ENCODE data around the gene SACM1L. TPM values are rescaled to one million over a fixed set of nuclear protein-coding genes. Genes with fewer than 3 reads are reported as not detected.

The SACM1L gene
- total and polyA plus RNA-seq, 2 of the 13 experiments (the other 11 are each of a cell fraction or from before 2014, with no cell fraction given): 15.1 to 27.8 TPM

DNA sequence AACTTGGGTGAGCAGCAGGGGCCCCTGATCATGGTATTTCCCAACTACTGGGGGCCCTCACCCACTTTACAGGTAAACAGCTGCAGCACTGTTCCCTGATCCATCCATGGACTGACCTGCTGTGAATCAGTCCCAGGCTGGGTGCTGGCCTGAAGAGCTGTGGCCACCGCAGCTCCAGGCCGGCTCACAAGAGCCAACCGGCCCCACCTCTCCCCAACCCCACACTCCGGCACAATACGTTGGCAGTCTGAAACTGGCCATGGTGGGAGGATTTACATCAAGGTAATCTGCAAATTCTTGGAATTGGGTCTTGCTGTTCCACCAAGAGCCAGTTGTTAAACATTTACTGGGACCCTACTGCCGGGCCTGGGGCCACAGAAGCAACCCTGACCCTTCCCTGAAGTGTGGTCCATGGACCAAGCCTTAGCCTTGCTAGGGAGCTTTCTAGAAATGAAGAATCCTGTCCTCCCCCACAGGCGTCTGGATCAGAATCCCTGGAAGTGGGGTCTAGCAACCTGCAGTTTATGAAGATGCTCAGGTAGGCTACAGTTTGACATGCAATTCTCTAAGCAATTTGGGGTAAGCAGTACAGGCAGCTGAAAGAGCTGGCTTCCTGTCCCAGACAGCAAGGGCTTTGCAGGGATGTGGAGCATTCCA is 103.4 kb downstream of the SACM1L start (continued):
- TF ChIP-seq, protein P1, sequence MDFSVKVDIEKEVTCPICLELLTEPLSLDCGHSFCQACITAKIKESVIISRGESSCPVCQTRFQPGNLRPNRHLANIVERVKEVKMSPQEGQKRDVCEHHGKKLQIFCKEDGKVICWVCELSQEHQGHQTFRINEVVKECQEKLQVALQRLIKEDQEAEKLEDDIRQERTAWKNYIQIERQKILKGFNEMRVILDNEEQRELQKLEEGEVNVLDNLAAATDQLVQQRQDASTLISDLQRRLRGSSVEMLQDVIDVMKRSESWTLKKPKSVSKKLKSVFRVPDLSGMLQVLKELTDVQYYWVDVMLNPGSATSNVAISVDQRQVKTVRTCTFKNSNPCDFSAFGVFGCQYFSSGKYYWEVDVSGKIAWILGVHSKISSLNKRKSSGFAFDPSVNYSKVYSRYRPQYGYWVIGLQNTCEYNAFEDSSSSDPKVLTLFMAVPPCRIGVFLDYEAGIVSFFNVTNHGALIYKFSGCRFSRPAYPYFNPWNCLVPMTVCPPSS (IDR thresholded peaks at IDR 0.05): no peak
- TF ChIP-seq RNF2 (conservative IDR thresholded peaks at IDR 0.05; ENCODE audit: low read depth) (no peak), ZNF644 (CRISPR knock-in tag; IDR thresholded peaks at IDR 0.05; ENCODE audit: low read depth) (no peak), DDIT3 (CRISPR knock-in tag; IDR thresholded peaks at IDR 0.05) (no peak), SPEN (CRISPR knock-in tag; IDR thresholded peaks at IDR 0.05; ENCODE audit: low read depth) (no peak), BHLHE40 (IDR thresholded peaks at IDR 0.05; ENCODE audit: low read length) (no peak)
- TF ChIP-seq, protein P2, sequence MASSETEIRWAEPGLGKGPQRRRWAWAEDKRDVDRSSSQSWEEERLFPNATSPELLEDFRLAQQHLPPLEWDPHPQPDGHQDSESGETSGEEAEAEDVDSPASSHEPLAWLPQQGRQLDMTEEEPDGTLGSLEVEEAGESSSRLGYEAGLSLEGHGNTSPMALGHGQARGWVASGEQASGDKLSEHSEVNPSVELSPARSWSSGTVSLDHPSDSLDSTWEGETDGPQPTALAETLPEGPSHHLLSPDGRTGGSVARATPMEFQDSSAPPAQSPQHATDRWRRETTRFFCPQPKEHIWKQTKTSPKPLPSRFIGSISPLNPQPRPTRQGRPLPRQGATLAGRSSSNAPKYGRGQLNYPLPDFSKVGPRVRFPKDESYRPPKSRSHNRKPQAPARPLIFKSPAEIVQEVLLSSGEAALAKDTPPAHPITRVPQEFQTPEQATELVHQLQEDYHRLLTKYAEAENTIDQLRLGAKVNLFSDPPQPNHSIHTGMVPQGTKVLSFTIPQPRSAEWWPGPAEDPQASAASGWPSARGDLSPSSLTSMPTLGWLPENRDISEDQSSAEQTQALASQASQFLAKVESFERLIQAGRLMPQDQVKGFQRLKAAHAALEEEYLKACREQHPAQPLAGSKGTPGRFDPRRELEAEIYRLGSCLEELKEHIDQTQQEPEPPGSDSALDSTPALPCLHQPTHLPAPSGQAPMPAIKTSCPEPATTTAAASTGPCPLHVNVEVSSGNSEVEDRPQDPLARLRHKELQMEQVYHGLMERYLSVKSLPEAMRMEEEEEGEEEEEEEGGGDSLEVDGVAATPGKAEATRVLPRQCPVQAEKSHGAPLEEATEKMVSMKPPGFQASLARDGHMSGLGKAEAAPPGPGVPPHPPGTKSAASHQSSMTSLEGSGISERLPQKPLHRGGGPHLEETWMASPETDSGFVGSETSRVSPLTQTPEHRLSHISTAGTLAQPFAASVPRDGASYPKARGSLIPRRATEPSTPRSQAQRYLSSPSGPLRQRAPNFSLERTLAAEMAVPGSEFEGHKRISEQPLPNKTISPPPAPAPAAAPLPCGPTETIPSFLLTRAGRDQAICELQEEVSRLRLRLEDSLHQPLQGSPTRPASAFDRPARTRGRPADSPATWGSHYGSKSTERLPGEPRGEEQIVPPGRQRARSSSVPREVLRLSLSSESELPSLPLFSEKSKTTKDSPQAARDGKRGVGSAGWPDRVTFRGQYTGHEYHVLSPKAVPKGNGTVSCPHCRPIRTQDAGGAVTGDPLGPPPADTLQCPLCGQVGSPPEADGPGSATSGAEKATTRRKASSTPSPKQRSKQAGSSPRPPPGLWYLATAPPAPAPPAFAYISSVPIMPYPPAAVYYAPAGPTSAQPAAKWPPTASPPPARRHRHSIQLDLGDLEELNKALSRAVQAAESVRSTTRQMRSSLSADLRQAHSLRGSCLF (CRISPR knock-in tag; IDR thresholded peaks at IDR 0.05; ENCODE audit: borderline replicate concordance): no peak
